Testis (tissue), 2 donors: ENCODE data around the gene AOC3.

Experiments
- CTCF ChIP-seq, 3 experiments: fragments of 450-650 bp in 2 of 3; fragments of 200-600 bp in 1 of 3; sonication (generic) in 1 of 3; IDR thresholded peaks; one replicate each; pipeline ENCODE4 v1.5.1; 2016 to 2019; ENCODE audit warnings: antibody characterized with exemption in 3 of 3, mild to moderate bottlenecking in 2 of 3, moderate library complexity in 1 of 3
- POLR2A ChIP-seq: fragments of 450-650 bp; IDR thresholded peaks from one replicate; pipeline ENCODE4 v1.6.1; 2017; ENCODE audit warnings: antibody characterized with exemption, mild to moderate bottlenecking, moderate library complexity

GRCh38 chr17:42868338-42868737 is 17.3 kb downstream of the AOC3 start:
- TF ChIP-seq CTCF (IDR thresholded peaks at IDR 0.05) = no peak
- no peak for TF ChIP-seq POLR2A
